ENCODE measurements around the gene LDLRAD4.

- TF ChIP-seq CTCF (IDR thresholded peaks at IDR 0.05) = no peak
- TF ChIP-seq POLR2A (IDR thresholded peaks at IDR 0.05) = no peak
Observed at GRCh38 chr18:13399511-13399910, 181.0 kb downstream of the LDLRAD4 start.
